HG03280 (cell line): ENCODE data around the gene AFF1.
A peak's percentile ranks its signal among the peaks of the same experiment; 100 is the strongest.
"Not testable (repeated sequence)": the region's sequence is repeated elsewhere in the genome, so short reads cannot be mapped to it uniquely, and the experiment has no call there.

Experiments used
- ATAC-seq: cut with Tn5 transposase; IDR thresholded peaks from one replicate; pipeline ENCODE4 v1.9.1; 2021; ENCODE audit warnings: mild to moderate bottlenecking, moderate library complexity; ENCODE audit not compliant: unreplicated experiment

The AFF1 gene

GRCh38 chr4:87052615-87053014, 117.8 kb downstream of the AFF1 start:
- ATAC-seq = no peak

GRCh38 chr4:87053176-87053658, 118.4 kb downstream of the AFF1 start:
- no peak for ATAC-seq

- no peak for ATAC-seq
Measured at GRCh38 chr4:87053802-87054767, 119.3 kb downstream of the AFF1 start.

GRCh38 chr4:87054900-87055299, 120.1 kb downstream of the AFF1 start:
- ATAC-seq = no peak

GRCh38 chr4:87055311-87055710, 120.5 kb downstream of the AFF1 start:
- no peak for ATAC-seq

- no peak for ATAC-seq
Measured at GRCh38 chr4:87056881-87057280, 122.1 kb downstream of the AFF1 start.

GRCh38 chr4:87057835-87058355, 123.1 kb downstream of the AFF1 start:
- no peak for ATAC-seq

- ATAC-seq = no peak
Measured at GRCh38 chr4:87058356-87059073, 123.7 kb downstream of the AFF1 start.

GRCh38 chr4:87060957-87061356, 126.1 kb downstream of the AFF1 start:
- ATAC-seq = no peak

- ATAC-seq = no peak
Measured at GRCh38 chr4:87065021-87065420, 130.2 kb downstream of the AFF1 start.

GRCh38 chr4:87066403-87067123, 131.8 kb downstream of the AFF1 start:
- no peak for ATAC-seq

GRCh38 chr4:87067124-87067885, 132.5 kb downstream of the AFF1 start:
- ATAC-seq = no peak

- no peak for ATAC-seq
Measured at GRCh38 chr4:87068583-87069021, 133.8 kb downstream of the AFF1 start.

- no peak for ATAC-seq
Measured at GRCh38 chr4:87069037-87069742, 134.4 kb downstream of the AFF1 start.

- ATAC-seq = no peak
Measured at GRCh38 chr4:87071401-87071800, 136.6 kb downstream of the AFF1 start.

- ATAC-seq = not testable (repeated sequence)
Measured at GRCh38 chr4:87072545-87072944, 137.7 kb downstream of the AFF1 start.

GRCh38 chr4:87073199-87074120, 138.6 kb downstream of the AFF1 start:
- ATAC-seq = peak; percentile 92

- ATAC-seq = peak; percentile 25
Measured at GRCh38 chr4:87074121-87074488, 139.3 kb downstream of the AFF1 start.
